Measurements from ENCODE around the gene GALNT4. TPM values are rescaled to one million over a fixed set of nuclear protein-coding genes. Genes with fewer than 3 reads are reported as not detected.

The GALNT4 gene
- polyA plus RNA-seq, 3 donors from 2014 or later, result 3.4 to 9.7 (median 3.6) TPM

- Mint-ChIP-seq H3K27ac (no peak overlapping the region), H3K36me3 (peaks cover 5 to 30% (median 16%) of the 10 kb centered on the region in 3 donors), H3K4me1 (peaks cover 16 to 44% of the 10 kb centered on the region in 2 donors), H3K27me3 (ENCODE audit: low read depth in 3 of 3) (peaks cover 0 to 7% (median 0%) of the 10 kb centered on the region in 3 donors), H3K4me3 (no peak overlapping the region), H3K9me3 (no peaks in the 10 kb centered on the region)
- no peak for DNase-seq
These were observed 27.1 kb downstream of the GALNT4 start for GRCh38 chr12:89497467-89497866.

- Mint-ChIP-seq H3K9me3 (no peaks in the 10 kb centered on the region), H3K4me3 (no peak overlapping the region), H3K4me1 (peaks cover 16 to 44% of the 10 kb centered on the region in 2 donors), H3K27me3 (ENCODE audit: low read depth in 3 of 3) (peaks cover 0 to 7% (median 0%) of the 10 kb centered on the region in 3 donors), H3K27ac (no peak overlapping the region), H3K36me3 (peaks cover 5 to 30% (median 16%) of the 10 kb centered on the region in 3 donors)
- DNase-seq, result no peak
These were observed 27.6 kb downstream of the GALNT4 start for GRCh38 chr12:89497005-89497404.

- Mint-ChIP-seq H3K9me3 (no peaks in the 10 kb centered on the region), H3K27ac (peak overlapping the region; percentile 30 to 82 (median 50)), H3K4me1 (peaks cover 16 to 33% of the 10 kb centered on the region in 2 donors), H3K27me3 (ENCODE audit: low read depth in 3 of 3) (peaks cover 0 to 7% (median 0%) of the 10 kb centered on the region in 3 donors), H3K36me3 (peaks cover 15 to 37% (median 16%) of the 10 kb centered on the region in 3 donors), H3K4me3 (peak overlapping the region in 1 of 5 donors; percentile 59)
- DNase-seq, result peak in 1 of 3 donors; percentile 50
These were observed 30.0 kb downstream of the GALNT4 start for GRCh38 chr12:89494411-89495231.

GRCh38 chr12:89493670-89494302 is 30.8 kb downstream of the GALNT4 start:
- Mint-ChIP-seq H3K9me3 (no peaks in the 10 kb centered on the region), H3K36me3 (peaks cover 6 to 35% (median 13%) of the 10 kb centered on the region in 3 donors), H3K4me3 (no peak overlapping the region), H3K4me1 (peaks cover 16 to 30% of the 10 kb centered on the region in 2 donors), H3K27ac (peak overlapping the region in 1 of 6 donors; percentile 30), H3K27me3 (ENCODE audit: low read depth in 3 of 3) (peaks cover 0 to 3% (median 0%) of the 10 kb centered on the region in 3 donors)
- no peak for DNase-seq

- peaks cover 16 to 25% of the 10 kb centered on the region in 2 donors for H3K4me1 Mint-ChIP-seq
- no peak overlapping the region for H3K4me3 Mint-ChIP-seq
- H3K27me3 Mint-ChIP-seq (ENCODE audit: low read depth in 3 of 3), result no peaks in the 10 kb centered on the region
- no peaks in the 10 kb centered on the region for H3K9me3 Mint-ChIP-seq
- H3K36me3 Mint-ChIP-seq, result peaks cover 4 to 32% (median 11%) of the 10 kb centered on the region in 3 donors
- peak overlapping the region in 1 of 6 donors; percentile 59 for H3K27ac Mint-ChIP-seq
- DNase-seq, result no peak
These were observed 31.7 kb downstream of the GALNT4 start for GRCh38 chr12:89492883-89493282.

GRCh38 chr12:89490922-89491321 is 33.7 kb downstream of the GALNT4 start:
- H3K9me3 Mint-ChIP-seq, result no peaks in the 10 kb centered on the region

GRCh38 chr12:89486264-89486663 is 38.3 kb downstream of the GALNT4 start:
- Mint-ChIP-seq H3K4me3 (no peak overlapping the region), H3K27ac (peak overlapping the region in 1 of 6 donors; percentile 15), H3K36me3 (peaks cover 15 to 32% (median 19%) of the 10 kb centered on the region in 3 donors), H3K27me3 (ENCODE audit: low read depth in 3 of 3) (no peaks in the 10 kb centered on the region), H3K4me1 (no peaks in the 10 kb centered on the region), H3K9me3 (no peaks in the 10 kb centered on the region)
- DNase-seq, result no peak

More at GRCh38 chr12:89490922-89491321, 33.7 kb downstream of the GALNT4 start:
- peaks cover 13 to 25% of the 10 kb centered on the region in 2 donors for H3K4me1 Mint-ChIP-seq
- peaks cover 17 to 45% (median 21%) of the 10 kb centered on the region in 3 donors for H3K36me3 Mint-ChIP-seq
- no peaks in the 10 kb centered on the region for H3K27me3 Mint-ChIP-seq (ENCODE audit: low read depth in 3 of 3)
- DNase-seq, result no peak
- H3K4me3 Mint-ChIP-seq, result no peak overlapping the region
- H3K27ac Mint-ChIP-seq, result peak overlapping the region in 1 of 6 donors; percentile 19

- Mint-ChIP-seq H3K4me1 (no peaks in the 10 kb centered on the region), H3K36me3 (peaks cover 13 to 24% (median 15%) of the 10 kb centered on the region in 3 donors), H3K9me3 (no peaks in the 10 kb centered on the region), H3K27me3 (ENCODE audit: low read depth in 3 of 3) (no peaks in the 10 kb centered on the region), H3K4me3 (no peak overlapping the region), H3K27ac (no peak overlapping the region)
- no peak for DNase-seq
These were observed 40.1 kb downstream of the GALNT4 start for GRCh38 chr12:89484470-89484869.

- Mint-ChIP-seq H3K27ac (peak overlapping the region in 2 of 6 donors; percentile 37), H3K9me3 (no peaks in the 10 kb centered on the region), H3K27me3 (ENCODE audit: low read depth in 3 of 3) (no peaks in the 10 kb centered on the region), H3K4me1 (peaks cover 20 to 22% of the 10 kb centered on the region in 2 donors), H3K36me3 (peaks cover 7% of the 10 kb centered on the region in 3 donors), H3K4me3 (no peak overlapping the region)
- no peak for DNase-seq
These were observed 43.2 kb downstream of the GALNT4 start for GRCh38 chr12:89481213-89481914.

- H3K27me3 Mint-ChIP-seq (ENCODE audit: low read depth in 3 of 3), result no peaks in the 10 kb centered on the region
- H3K4me3 Mint-ChIP-seq, result no peak overlapping the region
- H3K9me3 Mint-ChIP-seq, result no peaks in the 10 kb centered on the region
- peaks cover 26 to 30% of the 10 kb centered on the region in 2 donors for H3K4me1 Mint-ChIP-seq
- no peaks in the 10 kb centered on the region for H3K36me3 Mint-ChIP-seq
- DNase-seq, result no peak
- H3K27ac Mint-ChIP-seq, result no peak overlapping the region
These were observed 44.6 kb downstream of the GALNT4 start for GRCh38 chr12:89479982-89480381.

GRCh38 chr12:89477633-89478279 is 46.8 kb downstream of the GALNT4 start:
- no peak for DNase-seq
- H3K4me1 Mint-ChIP-seq, result peaks cover 34 to 41% of the 10 kb centered on the region in 2 donors
- H3K27me3 Mint-ChIP-seq (ENCODE audit: low read depth in 3 of 3), result no peaks in the 10 kb centered on the region
- peaks cover 0 to under 1% (median 0%) of the 10 kb centered on the region in 3 donors for H3K36me3 Mint-ChIP-seq
- peak overlapping the region; percentile 62 to 91 (median 81) for H3K27ac Mint-ChIP-seq
- H3K4me3 Mint-ChIP-seq, result peak overlapping the region; percentile 50 to 76 (median 67)
- H3K9me3 Mint-ChIP-seq, result no peaks in the 10 kb centered on the region

- Mint-ChIP-seq H3K36me3 (peaks cover 0 to 5% (median 0%) of the 10 kb centered on the region in 3 donors), H3K4me1 (peaks cover 34 to 48% of the 10 kb centered on the region in 2 donors), H3K9me3 (no peaks in the 10 kb centered on the region), H3K27me3 (ENCODE audit: low read depth in 3 of 3) (no peaks in the 10 kb centered on the region), H3K4me3 (peak overlapping the region; percentile 50 to 76 (median 67)), H3K27ac (peak overlapping the region; percentile 62 to 91 (median 81))
- DNase-seq, result no peak
These were observed 47.5 kb downstream of the GALNT4 start for GRCh38 chr12:89476904-89477595.
